Activated CD8-positive, alpha-beta memory T cell treated with anti-CD3 and anti-CD28 coated beads, Interleukin-2, amount 50 U/mL, for 1 hour (primary cell): ENCODE data around the gene LDLRAP1.

ENCODE experiments used
- DNase-seq: peaks from one replicate; pipeline ENCODE4 v3.0.0-alpha.2; 2020; ENCODE audit errors: extremely low read depth

Gene LDLRAP1

DNA sequence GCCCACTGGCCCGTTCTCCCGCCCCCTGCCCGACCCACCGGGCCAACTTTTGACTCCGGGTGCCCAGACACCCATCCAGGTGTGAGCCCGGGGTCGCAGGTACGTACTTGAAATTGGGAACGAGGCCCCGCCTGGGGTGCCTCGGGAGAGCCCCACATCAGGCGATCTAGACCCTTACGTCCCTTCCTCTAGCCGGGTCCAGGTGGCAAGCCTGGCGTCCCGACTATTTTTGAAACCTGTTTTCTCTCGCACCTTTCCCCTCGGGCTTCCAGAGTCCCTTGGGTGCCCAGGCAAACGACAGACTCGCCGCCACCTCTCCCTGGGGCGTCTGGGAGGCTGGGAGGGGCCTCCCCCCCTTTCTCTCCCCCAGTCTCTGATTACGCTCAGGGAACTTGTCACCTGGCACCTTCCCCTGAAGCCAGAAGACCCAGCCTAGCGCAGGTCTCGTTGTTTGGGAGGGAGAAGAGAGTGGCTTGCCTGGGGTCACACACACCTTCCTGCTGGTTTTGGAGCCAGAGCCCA, 898 bp downstream of the LDLRAP1 start:
- no peak for DNase-seq

- no peak for DNase-seq
Observed at GRCh38 chr1:25544819-25545218, 1.4 kb downstream of the LDLRAP1 start.

GRCh38 chr1:25545767-25546166, 2.4 kb downstream of the LDLRAP1 start:
- DNase-seq = no peak

DNA sequence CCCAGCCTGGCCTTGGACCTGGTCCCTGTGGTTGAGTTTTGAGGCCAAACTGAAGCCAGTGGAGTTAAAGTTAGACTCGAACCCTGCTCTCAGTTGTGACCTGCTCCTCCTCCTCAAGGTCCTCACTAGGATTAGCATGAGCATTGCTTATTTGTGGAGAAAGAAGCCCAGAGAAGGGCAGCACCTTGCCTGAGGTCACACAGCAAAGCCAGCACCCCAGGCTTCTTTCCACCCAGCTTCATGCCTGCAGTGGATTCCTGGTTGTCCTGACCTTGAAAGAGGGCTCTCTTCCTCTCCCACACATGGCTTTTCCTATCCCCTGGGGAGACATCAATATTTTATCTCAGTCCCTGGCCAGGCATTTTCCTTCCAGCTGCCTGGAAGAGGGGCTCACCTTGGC, 2.8 kb downstream of the LDLRAP1 start:
- DNase-seq = no peak

GRCh38 chr1:25548601-25549000, 5.2 kb downstream of the LDLRAP1 start:
- no peak for DNase-seq

DNA sequence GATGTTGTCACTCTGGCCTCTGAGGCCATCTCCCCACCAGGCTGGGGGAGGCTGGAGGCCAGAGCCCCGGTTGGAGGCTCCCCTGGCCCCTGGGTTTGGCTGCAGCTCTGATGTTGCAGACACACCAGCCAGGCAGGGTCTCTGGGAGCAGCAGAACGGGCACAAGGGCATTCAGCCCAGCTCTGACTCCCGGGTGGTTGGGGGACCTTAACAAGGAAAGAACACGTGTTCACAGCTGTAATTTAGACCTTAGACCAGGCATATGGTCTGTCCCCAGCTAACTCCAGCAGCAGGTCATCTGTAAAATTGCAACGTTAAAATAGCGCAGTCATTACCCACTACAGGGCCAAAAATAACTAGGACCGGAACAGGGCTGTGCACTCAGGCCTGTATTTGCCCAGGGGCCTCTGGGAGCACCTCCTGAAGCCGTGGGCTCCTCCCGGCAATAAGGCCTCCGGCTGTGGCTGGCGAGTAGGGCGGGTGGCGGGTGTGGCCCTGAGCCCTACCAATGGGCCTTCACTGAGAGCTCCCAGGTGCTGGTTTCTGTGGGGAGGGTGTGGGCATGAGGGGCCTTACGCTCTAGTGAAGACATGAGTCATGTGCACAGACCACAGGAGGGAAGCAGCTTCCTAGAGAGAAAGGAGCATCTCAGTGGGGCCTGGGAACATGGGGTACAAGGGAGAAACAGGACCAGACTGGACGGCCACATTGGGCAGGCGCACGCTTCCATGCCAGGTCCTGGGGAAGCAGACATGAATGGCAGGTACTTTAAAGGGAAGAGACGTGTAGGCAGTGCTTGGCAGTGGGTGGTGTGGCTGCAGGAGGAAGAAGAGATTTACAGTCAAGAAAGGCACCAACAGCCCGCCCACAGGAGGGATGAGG, 6.1 kb downstream of the LDLRAP1 start:
- peak; percentile 42 for DNase-seq

DNA sequence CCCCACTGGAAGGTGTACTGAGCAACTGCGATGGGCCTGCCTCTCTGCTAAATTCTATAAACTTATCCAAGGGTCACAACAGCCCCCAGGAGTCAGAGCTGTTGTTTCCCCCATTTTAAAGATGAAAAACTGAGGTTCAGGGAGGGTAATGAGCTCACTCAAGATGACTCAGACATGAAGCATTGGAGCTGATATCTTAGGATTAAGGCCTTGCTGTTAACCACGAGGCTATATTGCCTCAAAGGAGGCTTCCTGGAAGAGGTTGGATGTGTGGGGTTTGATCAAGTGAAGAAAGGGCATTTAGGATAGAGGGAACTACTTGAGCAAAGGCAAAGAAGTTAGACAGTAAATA, 6.7 kb downstream of the LDLRAP1 start:
- DNase-seq = no peak

DNA sequence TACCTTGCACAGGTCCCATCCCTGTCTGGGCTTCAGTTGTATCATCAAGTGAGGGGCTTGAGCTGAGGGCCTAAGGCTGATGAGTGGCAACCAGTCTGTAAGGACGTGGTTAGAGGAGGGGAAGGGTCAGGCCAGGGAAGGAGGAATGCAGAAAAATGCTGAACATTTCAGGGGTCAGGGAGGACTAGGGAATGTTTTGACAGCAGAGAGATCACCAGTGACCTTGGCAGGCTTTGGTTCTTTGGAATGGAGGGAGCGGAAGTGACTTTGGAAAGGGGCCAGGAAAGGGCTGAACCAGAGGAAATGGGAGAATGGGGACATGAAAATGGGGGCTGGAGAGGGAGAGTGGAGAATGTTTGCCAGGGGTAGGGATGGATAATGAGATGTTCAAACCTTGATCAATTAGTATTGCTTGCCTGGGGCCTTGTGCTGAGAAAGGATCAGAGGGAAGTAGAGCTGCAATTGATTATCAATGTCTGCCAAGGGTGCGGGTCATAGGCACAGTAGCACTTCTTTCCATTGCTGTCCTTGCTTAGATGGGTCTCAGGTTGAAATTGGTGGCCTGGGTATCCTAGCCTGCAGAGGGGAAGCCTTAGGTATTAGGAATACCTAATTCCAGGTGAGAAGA, 7.4 kb downstream of the LDLRAP1 start:
- DNase-seq = no peak

DNA sequence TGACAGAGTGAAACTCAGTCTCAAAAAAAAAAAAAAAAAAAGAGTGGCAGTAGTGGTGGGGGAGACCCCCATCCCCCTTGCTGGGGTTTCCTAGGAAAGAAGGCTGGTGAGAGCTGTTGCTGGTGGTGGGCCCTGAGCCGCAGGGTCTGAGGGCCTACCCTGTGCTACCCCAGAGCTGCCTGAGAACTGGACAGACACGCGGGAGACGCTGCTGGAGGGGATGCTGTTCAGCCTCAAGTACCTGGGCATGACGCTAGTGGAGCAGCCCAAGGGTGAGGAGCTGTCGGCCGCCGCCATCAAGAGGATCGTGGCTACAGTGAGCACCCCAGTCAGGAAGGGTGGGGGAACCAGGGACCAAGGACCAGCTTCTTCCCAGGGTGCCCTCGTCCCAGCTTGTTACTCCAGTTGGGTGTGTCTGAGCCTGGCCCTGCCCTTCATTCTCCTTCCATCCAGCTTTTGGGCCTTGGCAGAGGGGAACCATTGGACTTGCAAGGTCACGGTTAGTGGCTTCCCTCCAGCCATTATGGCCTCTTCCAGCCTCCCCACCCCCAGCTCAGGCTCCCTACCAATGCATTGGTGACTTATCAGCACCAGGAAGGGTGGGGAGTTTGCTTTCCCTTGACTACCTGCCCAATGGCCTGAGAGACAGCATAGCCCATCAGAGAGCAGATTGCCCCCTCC, 10.5 kb downstream of the LDLRAP1 start:
- DNase-seq = no peak

GRCh38 chr1:25554430-25554780, 11.0 kb downstream of the LDLRAP1 start:
- DNase-seq = no peak

DNA sequence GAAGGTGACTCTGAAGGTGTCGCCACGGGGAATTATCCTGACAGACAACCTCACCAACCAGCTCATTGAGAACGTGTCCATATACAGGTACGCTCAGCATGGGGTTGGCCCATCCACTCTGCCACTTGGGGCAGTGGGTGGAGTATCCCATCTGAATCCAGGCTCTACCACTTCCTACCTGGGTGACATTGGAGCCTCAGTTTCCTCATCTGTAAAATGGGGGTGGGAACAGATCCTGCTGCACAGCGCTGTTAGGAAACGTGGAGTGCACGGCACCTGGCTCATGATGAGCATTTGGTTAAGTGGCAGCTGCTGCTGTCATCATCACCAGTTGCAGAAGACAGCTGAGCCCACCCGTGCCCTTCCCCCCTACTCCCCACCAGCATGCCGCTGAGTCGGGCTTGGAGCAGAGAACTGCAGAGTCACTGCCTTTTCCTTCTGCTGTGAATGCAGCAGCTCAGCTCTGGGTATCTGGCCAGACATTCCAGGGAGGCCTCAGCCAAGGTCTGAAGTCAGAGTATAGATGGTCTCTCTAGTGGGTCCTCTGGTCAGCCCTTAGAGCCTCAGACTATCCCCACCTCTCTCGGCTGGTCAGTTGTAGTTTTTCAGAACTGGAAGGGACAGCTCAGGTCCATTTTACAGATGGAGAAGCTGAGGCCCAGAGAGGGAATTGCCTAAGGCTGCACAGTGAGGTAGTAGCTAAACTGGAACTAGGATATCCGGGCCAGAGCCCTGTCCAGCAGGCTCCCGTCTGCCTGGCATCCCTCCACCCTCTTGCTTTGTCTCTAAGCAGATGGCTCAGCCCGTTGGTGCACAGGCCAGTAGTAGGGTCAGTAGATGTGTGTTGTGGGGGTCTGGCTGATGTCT, 11.7 kb downstream of the LDLRAP1 start:
- no peak for DNase-seq

DNA sequence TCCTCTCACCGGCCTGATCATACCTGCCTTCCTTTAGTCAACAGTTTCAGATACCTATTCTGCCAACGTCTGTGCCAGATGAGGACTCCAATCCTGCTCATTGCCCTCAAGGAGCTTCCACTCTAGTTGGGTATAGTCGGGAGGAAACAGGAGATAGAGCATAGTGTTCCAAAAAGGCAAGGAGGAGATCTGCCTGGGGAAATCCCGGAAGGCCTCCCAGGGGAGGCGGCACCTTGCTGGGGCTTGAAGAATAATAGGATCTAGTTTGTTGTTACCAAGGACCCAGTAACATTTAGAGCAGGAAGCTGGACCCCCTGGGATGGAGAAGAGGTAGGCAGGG, 12.3 kb downstream of the LDLRAP1 start:
- no peak for DNase-seq

GRCh38 chr1:25556132-25556670, 12.8 kb downstream of the LDLRAP1 start:
- DNase-seq = no peak

GRCh38 chr1:25556791-25557476, 13.5 kb downstream of the LDLRAP1 start:
- no peak for DNase-seq

- no peak for DNase-seq
Observed at GRCh38 chr1:25557543-25557942, 14.1 kb downstream of the LDLRAP1 start.

DNA sequence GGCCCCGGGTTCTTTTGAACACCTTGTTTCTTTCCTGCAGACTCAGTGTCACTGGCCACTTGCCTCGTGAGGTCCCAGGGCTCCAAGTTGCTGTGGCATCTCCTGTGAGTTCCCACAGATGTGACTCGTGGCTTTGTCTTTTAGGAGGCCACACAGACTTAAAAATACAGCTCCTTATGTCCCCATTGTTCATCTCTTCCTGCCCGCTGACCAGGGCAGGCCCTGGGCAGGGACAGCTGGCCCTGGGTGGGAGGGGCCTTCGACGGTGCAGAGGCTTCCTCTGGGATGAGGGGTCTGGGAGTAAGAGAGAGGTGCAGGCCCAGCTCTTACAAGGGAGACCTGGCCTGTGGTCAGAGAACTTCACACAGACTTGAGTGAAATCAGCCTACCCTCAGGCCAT, 15.6 kb downstream of the LDLRAP1 start:
- no peak for DNase-seq

GRCh38 chr1:25560001-25560400, 16.6 kb downstream of the LDLRAP1 start:
- DNase-seq = no peak

GRCh38 chr1:25560788-25561187, 17.4 kb downstream of the LDLRAP1 start:
- DNase-seq = no peak

- no peak for DNase-seq
Observed at GRCh38 chr1:25561421-25562100, 18.2 kb downstream of the LDLRAP1 start.
